AG10803 (cell line): ENCODE data around the gene FRMPD1.
A peak's percentile ranks its signal among the peaks of the same experiment; 100 is the strongest.

Experiments
- DNase-seq: peaks from one replicate; pipeline ENCODE4 v3.0.0; 2010; ENCODE audit warnings: low read depth
- H3K4me3 ChIP-seq: 2 replicates; pipeline ENCODE4 v1.5.1; 2011; ENCODE audit warnings: mild to moderate bottlenecking, low read length, control low read depth
- CTCF ChIP-seq: conservative IDR thresholded peaks from 2 replicates; pipeline ENCODE4 v1.5.1; 2011; ENCODE audit warnings: mild to moderate bottlenecking, low read length, control low read depth, inconsistent platforms

The FRMPD1 gene

GRCh38 chr9:37621273-37622121, 29.3 kb upstream of the FRMPD1 start:
- no peak for DNase-seq
- no peak overlapping the region for H3K4me3 ChIP-seq
- no peak for TF ChIP-seq CTCF

GRCh38 chr9:37622462-37622861, 28.3 kb upstream of the FRMPD1 start:
- TF ChIP-seq CTCF = no peak
- peak; percentile 64 for DNase-seq
- no peak overlapping the region for H3K4me3 ChIP-seq

- no peak for TF ChIP-seq CTCF
- H3K4me3 ChIP-seq = no peak overlapping the region
- no peak for DNase-seq
Measured at GRCh38 chr9:37623267-37623666, 27.5 kb upstream of the FRMPD1 start.

GRCh38 chr9:37624073-37624472, 26.7 kb upstream of the FRMPD1 start:
- DNase-seq = no peak
- no peak for TF ChIP-seq CTCF

GRCh38 chr9:37625036-37625757, 25.6 kb upstream of the FRMPD1 start:
- DNase-seq = no peak
- TF ChIP-seq CTCF = no peak
- H3K4me3 ChIP-seq = no peak overlapping the region

More at GRCh38 chr9:37624073-37624472, 26.7 kb upstream of the FRMPD1 start:
- no peak overlapping the region for H3K4me3 ChIP-seq

- DNase-seq = no peak
- no peak overlapping the region for H3K4me3 ChIP-seq
- no peak for TF ChIP-seq CTCF
Measured at GRCh38 chr9:37625758-37626147, 25.0 kb upstream of the FRMPD1 start.
